Activated CD4-positive, alpha-beta T cell treated with anti-CD3 and anti-CD28 coated beads for 4 hours (primary cell): Measurements from ENCODE around the gene TSC22D3.
A peak's percentile ranks its signal among the peaks of the same experiment; 100 is the strongest.
"Not testable (repeated sequence)": the region's sequence is repeated elsewhere in the genome, so short reads cannot be mapped to it uniquely, and the experiment has no call there.

Experiments used
- DNase-seq, 2 donors: peaks; one replicate each; pipeline ENCODE4 v3.0.0-alpha.2; 2020

Gene TSC22D3

DNA sequence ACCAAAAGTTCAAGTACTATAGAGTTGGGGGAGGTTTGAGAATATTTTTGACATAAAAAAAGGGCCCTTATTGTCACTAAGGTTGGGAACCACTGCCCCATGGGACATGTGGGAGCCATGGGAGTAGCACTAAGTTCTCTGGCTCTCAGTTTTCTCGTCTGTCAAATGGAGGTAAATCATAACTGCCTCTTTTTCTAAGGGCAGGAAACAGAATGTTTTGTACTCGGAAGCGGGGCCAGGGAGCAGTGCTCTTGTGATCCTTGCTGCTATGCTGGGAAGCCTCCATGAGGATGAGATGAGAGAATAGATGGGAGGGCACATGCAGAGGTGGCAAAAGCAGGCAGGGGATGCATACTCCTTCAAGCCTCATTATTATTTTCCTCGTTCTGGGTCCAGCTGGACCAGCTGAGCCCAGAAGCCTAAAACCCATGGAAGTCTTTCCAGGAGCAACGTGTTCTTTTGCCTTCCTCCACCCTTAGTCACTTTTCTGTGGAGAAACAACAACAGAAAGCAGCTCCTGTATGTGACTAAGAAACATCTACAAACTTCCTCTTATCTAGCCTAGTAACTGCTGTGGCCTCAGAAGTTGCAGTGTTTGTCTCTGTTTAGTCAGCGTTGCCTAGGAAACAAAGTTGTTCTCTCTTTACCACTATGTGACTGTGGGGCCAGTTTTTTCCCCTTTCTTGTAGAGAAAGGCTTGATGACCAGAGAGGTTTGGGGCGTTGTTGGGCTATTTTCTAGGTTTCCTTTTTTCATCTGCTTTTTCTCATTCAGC, 64.8 kb downstream of the TSC22D3 start:
- peak; percentile 32 to 48 for DNase-seq

DNA sequence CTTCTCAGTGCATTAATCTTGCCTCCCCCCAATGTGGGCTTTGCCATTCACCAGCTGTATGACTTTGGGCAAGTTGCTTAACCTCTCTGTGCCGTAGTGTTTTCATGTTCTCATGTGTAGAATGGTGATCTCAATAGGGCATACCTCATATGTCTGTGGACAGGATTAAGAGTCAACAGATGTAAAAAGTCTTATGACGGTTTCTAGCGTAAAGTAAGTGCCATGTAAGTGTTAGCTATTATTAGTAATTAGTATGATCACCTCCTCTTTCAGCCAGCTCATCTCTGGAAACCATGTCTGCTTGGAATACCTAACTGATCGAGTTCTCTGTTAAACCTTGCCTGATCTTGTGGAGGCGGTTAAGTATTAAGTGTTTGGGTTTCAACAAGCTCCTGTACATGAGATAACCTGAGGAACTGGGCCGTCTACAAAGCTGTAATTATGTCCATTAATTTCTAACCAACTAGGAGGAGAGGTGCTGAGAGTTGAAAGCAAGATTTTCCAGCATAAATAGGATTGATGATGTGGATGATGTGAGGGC, 66.3 kb downstream of the TSC22D3 start:
- no peak for DNase-seq

- no peak for DNase-seq
Measured at GRCh38 chrX:107708762-107709161, 66.8 kb downstream of the TSC22D3 start.

GRCh38 chrX:107707866-107708265, 67.7 kb downstream of the TSC22D3 start:
- DNase-seq = no peak

GRCh38 chrX:107706309-107706708, 69.3 kb downstream of the TSC22D3 start:
- no peak for DNase-seq

GRCh38 chrX:107704587-107704986, 71.0 kb downstream of the TSC22D3 start:
- DNase-seq = no peak

GRCh38 chrX:107704181-107704580, 71.4 kb downstream of the TSC22D3 start:
- no peak for DNase-seq

DNA sequence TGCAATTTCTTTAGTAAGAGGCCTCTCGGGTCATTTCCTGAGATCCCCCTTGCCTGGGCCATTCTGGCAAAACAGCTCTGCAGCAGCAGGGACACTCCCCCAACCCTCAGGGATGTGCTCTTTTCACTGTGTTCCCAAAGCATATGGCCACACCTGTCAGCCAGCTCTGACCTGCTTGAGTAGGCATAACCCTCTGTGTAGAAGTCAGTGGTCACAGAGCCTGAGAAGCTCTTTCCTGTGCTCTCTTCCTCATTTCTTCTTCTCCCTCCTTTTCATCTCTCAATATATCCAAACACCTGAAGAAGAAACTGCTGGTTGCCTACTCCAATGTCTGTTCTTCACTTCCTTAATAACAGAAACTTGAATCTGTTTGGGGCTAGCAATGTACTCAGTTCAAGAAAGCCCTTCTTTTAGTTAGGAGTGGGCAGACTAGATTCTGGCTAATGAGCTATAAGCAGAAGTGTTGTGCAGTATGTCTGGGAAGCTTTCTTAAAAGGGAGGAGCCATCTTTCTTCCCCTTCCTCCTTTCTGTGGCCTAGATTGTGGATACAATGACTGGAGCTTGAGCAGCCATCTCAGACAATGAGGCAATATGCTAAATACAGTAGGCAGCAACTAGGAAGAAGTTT, 74.0 kb downstream of the TSC22D3 start:
- DNase-seq = no peak

- DNase-seq = no peak
Measured at GRCh38 chrX:107700790-107701189, 74.8 kb downstream of the TSC22D3 start.

DNA sequence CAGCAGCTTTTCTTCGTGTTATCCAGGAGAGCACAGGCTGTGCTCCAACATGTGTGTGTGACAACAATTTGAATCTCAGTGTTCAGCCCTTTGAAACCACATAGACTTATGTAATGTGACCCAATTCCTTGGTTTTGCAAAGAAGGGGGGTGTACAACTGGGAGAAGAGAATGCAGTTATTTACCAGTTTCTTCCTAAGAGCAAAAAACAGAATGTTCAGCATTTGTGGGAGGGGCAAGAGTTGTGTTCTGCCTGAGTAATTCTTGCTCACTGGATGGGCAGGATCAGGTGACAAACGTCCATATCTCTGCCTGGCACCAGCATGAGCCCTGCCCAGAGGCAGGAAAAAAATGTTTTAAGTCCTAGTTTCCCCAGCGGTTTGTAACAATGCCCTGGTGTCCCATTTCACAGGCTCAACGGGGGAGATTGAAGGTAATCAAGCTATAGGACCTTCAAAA, 75.2 kb downstream of the TSC22D3 start:
- no peak for DNase-seq

GRCh38 chrX:107699616-107700015, 76.0 kb downstream of the TSC22D3 start:
- DNase-seq = no peak

- DNase-seq = no peak
Measured at GRCh38 chrX:107691024-107691448, 84.6 kb downstream of the TSC22D3 start.

- no peak for DNase-seq
Measured at GRCh38 chrX:107687445-107687844, 88.1 kb downstream of the TSC22D3 start.

DNA sequence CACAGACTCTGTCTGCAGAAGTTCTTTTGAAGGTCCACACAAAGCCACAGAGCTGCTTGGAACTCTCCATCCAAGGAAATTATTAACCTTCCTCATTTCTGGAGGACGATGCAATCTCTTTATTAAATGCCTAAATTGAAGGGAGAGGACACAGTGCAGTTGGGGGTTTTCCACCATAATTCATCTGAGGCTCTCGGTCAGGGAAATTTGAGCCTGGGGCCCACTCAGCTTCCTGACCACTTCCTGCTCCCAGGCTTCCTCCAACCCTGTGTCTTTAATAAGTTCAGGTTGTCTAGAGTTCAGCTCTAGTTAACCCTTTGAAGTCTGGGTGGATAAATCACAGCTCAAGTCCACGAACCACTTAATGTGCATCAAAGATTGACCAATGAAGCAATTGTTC, 88.8 kb downstream of the TSC22D3 start:
- DNase-seq = no peak

GRCh38 chrX:107686026-107686425, 89.6 kb downstream of the TSC22D3 start:
- no peak for DNase-seq

GRCh38 chrX:107685586-107685985, 90.0 kb downstream of the TSC22D3 start:
- not testable (repeated sequence) for DNase-seq

DNA sequence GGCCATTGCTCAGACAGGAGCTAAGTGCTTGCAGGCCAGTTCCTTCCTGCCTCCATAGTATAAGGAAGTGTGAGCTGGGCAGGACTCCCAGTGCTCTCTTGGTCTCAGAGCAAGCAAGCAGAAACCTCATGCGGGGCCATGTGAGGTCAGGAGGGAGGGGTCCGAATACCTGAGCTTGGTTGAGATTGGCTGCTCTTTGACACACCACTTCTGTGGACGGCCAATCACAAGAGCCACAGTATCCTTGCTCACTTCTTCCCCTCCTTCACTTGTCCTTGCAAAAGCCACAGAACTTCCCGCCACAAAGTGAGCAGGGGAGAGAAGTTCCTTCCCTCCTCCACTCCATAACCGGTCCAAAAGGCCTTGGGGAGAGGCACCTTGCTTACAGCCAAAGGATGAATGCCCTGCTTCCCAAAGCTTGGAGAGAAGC, 90.6 kb downstream of the TSC22D3 start:
- no peak for DNase-seq

GRCh38 chrX:107683931-107684330, 91.7 kb downstream of the TSC22D3 start:
- no peak for DNase-seq

GRCh38 chrX:107683124-107683895, 92.3 kb downstream of the TSC22D3 start:
- no peak for DNase-seq

- no peak for DNase-seq
Measured at GRCh38 chrX:107682256-107682655, 93.3 kb downstream of the TSC22D3 start.

- peak; percentile 62 to 69 for DNase-seq
Measured at GRCh38 chrX:107678957-107679740, 96.4 kb downstream of the TSC22D3 start.

- DNase-seq = no peak
Measured at GRCh38 chrX:107677909-107678308, 97.7 kb downstream of the TSC22D3 start.
